A549 (cell line): ENCODE data around the gene HLA-E. TPM values are rescaled to one million over a fixed set of nuclear protein-coding genes. Genes with fewer than 3 reads are reported as not detected.

Experiments used
- ATAC-seq, 2 experiments: fragments of 200-7000 bp in 1 of 2; fragments of >200 bp in 1 of 2; cut with Nextera tagmentation in 1 of 2; cut with Tn5 transposase in 1 of 2; 3 replicates each; pipeline versions ENCODE4 v1.8.0 to v1.9.1; 2018 to 2020; ENCODE audit warnings: mild to moderate bottlenecking in 1 of 2, moderate library complexity in 1 of 2
- CTCF ChIA-PET: fragments of 300-600 bp; sonication (Branson Sonifier 250); formaldehyde crosslinking; extraction: SDS; loops from one replicate; lab custom pipeline; 2021; ENCODE audit warnings: antibody characterized with exemption, inconsistent platforms; lab: Yijun Ruan, JAX
- POLR2A ChIA-PET: fragments of 350-600 bp; formaldehyde crosslinking; extraction: SDS; loops from one replicate; lab custom pipeline; 2021; ENCODE audit warnings: antibody characterized with exemption, inconsistent platforms; lab: Yijun Ruan, JAX
- DNase-seq, 2 experiments: peaks; one replicate each; pipeline versions ENCODE4 v3.0.0 to v3.0.0-alpha.2; 2011 to 2016; ENCODE audit warnings: low read depth in 1 of 2, low spot score in 1 of 2
- FAIRE-seq: peaks from 2 replicates; lab custom pipeline; 2011; peaks lifted over from hg19 to GRCh38; lab: Jason Lieb, UNC
- H3K27ac ChIP-seq, 2 experiments: fragments of >200 bp; sonication (Bioruptor Twin); formaldehyde crosslinking; 3 replicates each; pipeline ENCODE4 v1.5.1; 2016 to 2017
- H3K4me1 ChIP-seq: fragments of >200 bp; sonication (Bioruptor Twin); formaldehyde crosslinking; 3 replicates; pipeline ENCODE4 v1.6.1; 2016
- H3K4me2 ChIP-seq: fragments of >200 bp; sonication (Bioruptor Twin); formaldehyde crosslinking; 3 replicates; pipeline ENCODE4 v1.6.1; 2016
- H3K4me3 ChIP-seq: fragments of >200 bp; sonication (Bioruptor Twin); formaldehyde crosslinking; 3 replicates; pipeline ENCODE4 v1.5.1; 2016
- H3K9me3 ChIP-seq: fragments of >200 bp; sonication (Bioruptor Twin); formaldehyde crosslinking; 3 replicates; pipeline ENCODE4 v1.6.1; 2016
- BHLHE40 ChIP-seq: IDR thresholded peaks from 2 replicates; pipeline ENCODE4 v1.6.1; 2012; ENCODE audit warnings: low read depth, low read length, inconsistent platforms
- CHD2 ChIP-seq: fragments of 150-350 bp; IDR thresholded peaks from 2 replicates; pipeline ENCODE4 v1.6.1; 2014; ENCODE audit warnings: low read length; ENCODE audit not compliant: partially characterized antibody
- ESRRA ChIP-seq: fragments of 150-350 bp; IDR thresholded peaks from 2 replicates; pipeline ENCODE4 v1.6.1; 2014; ENCODE audit warnings: mild to moderate bottlenecking, low read length, borderline replicate concordance
- FOSL2 ChIP-seq, 2 experiments: fragments of 450-650 bp in 1 of 2; fragments of >200 bp in 1 of 2; sonication (Bioruptor Twin) in 1 of 2; formaldehyde crosslinking; IDR thresholded peaks; 2 replicates each; pipeline versions ENCODE4 v1.5.0 to v1.6.1; 2016 to 2020; ENCODE audit warnings: mild to moderate bottlenecking in 1 of 2, moderate library complexity in 1 of 2
- FOXS1 ChIP-seq: fragments of 250-450 bp; sonication (Bioruptor Pico); IDR thresholded peaks from 2 replicates; pipeline ENCODE4 v1.5.0; 2020; ENCODE audit warnings: mild to moderate bottlenecking, moderate library complexity
- HOXA7 ChIP-seq: fragments of 250-450 bp; sonication (Bioruptor Pico); IDR thresholded peaks from 2 replicates; pipeline ENCODE4 v1.5.0; 2020; ENCODE audit warnings: mild to moderate bottlenecking, moderate library complexity
- HOXB13 ChIP-seq: fragments of 250-450 bp; sonication (Bioruptor Pico); IDR thresholded peaks from 2 replicates; pipeline ENCODE4 v1.5.0; 2020; ENCODE audit warnings: low read depth, mild to moderate bottlenecking, moderate library complexity
- JUNB ChIP-seq: fragments of >200 bp; sonication (Bioruptor Twin); formaldehyde crosslinking; IDR thresholded peaks from 2 replicates; pipeline ENCODE4 v1.6.1; 2016
- PHF8 ChIP-seq: fragments of 200-600 bp; sonication (generic); IDR thresholded peaks from 2 replicates; pipeline ENCODE4 v1.6.1; 2016; ENCODE audit warnings: low read depth, mild to moderate bottlenecking, antibody characterized with exemption, moderate library complexity, borderline replicate concordance
- POLR2AphosphoS2 ChIP-seq: conservative IDR thresholded peaks from 2 replicates; pipeline ENCODE4 v1.6.1; 2012; ENCODE audit warnings: low read length, improper control_type of control experiment, inconsistent platforms
- RARB ChIP-seq: fragments of 250-450 bp; sonication (Bioruptor Pico); IDR thresholded peaks from 2 replicates; pipeline ENCODE4 v1.8.0; 2021; ENCODE audit warnings: mild to moderate bottlenecking, moderate library complexity
- RCOR1 ChIP-seq: fragments of 150-350 bp; IDR thresholded peaks from 2 replicates; pipeline ENCODE4 v1.6.1; 2014; ENCODE audit warnings: antibody characterized with exemption, low read length, low read depth
- RNF2 ChIP-seq: fragments of 200-600 bp; sonication (generic); IDR thresholded peaks from 2 replicates; pipeline ENCODE4 v1.6.1; 2016; ENCODE audit warnings: low read depth, mild to moderate bottlenecking, antibody characterized with exemption, moderate library complexity, borderline replicate concordance
- TP53 ChIP-seq: fragments of 250-450 bp; sonication (Bioruptor Pico); IDR thresholded peaks from 2 replicates; pipeline ENCODE4 v1.5.0; 2021; ENCODE audit warnings: mild to moderate bottlenecking, moderate library complexity
- ZC3H11A ChIP-seq: fragments of 450-650 bp; IDR thresholded peaks from 2 replicates; pipeline ENCODE4 v1.6.1; 2014; ENCODE audit warnings: antibody characterized with exemption, mild to moderate bottlenecking
- ZNF302 ChIP-seq: fragments of 250-450 bp; sonication (Bioruptor Pico); IDR thresholded peaks from 2 replicates; pipeline ENCODE4 v1.9.0; 2021; ENCODE audit warnings: inconsistent platforms, mild to moderate bottlenecking, moderate library complexity
- WGBS: methylation state at CpG from one replicate; pipeline ENCODE4 v1.1.6; 2017; ENCODE audit errors: missing lambda C conversion rate; 5-methylcytosine and 5-hydroxymethylcytosine counted together
- polyA plus RNA-seq, 4 experiments: library from polyadenylated mRNA; depleted of rRNA in 3 of 4; stranded (reverse); fragments of >200 nt; fragmentation: RNase III in 1 of 4; extraction: RNeasy Plus Mini Kit Qiagen cat#74134 plus additional on column Dnase treatment in 1 of 4; gene quantifications; 2 replicates in 3 of 4; 3 replicates in 1 of 4; pipeline ENCODE4 v1.2.3, GENCODE V29; 2011 to 2017
- TF ChIP-seq, protein P1 (sequence below): fragments of 250-450 bp; sonication (Bioruptor Pico); IDR thresholded peaks from 2 replicates; pipeline ENCODE4 v1.5.0; 2021; ENCODE audit warnings: mild to moderate bottlenecking, moderate library complexity, borderline replicate concordance
- TF ChIP-seq, protein P2 (sequence below): fragments of 250-450 bp; sonication (Bioruptor Pico); IDR thresholded peaks from 2 replicates; pipeline ENCODE4 v1.5.0; 2020; ENCODE audit warnings: low read depth, mild to moderate bottlenecking, moderate library complexity
- TF ChIP-seq, protein P3 (sequence below): fragments of >200 bp; sonication (Bioruptor Twin); formaldehyde crosslinking; IDR thresholded peaks from 3 replicates; pipeline ENCODE4 v1.6.1; 2016
- TF ChIP-seq, protein P4 (sequence below): fragments of >200 bp; sonication (Bioruptor Twin); formaldehyde crosslinking; IDR thresholded peaks from 3 replicates; pipeline ENCODE4 v1.5.1; 2016

The HLA-E gene
- polyA plus RNA-seq, 2 of the 4 experiments (the other 2 are of a cell fraction): 38.3 to 40.3 TPM

DNA sequence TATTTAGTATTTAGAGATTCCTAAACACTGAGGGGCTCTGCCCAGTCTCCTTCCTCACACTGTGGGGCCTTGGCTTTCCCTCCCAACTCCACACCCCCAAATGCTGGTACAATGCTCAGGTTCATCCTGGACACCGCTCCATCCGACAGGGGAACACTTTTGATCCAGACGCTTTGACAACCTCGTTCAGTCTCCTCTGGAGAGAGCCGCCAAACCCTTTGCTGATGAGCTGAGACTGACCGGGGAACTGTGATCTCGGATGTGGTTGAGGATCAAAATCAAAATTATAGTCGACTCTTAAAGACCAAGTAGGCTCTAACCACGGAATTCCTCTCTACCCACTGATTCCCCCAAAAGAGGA lies 38.8 kb upstream of the HLA-E start (continued):
- TF ChIP-seq, protein P1, sequence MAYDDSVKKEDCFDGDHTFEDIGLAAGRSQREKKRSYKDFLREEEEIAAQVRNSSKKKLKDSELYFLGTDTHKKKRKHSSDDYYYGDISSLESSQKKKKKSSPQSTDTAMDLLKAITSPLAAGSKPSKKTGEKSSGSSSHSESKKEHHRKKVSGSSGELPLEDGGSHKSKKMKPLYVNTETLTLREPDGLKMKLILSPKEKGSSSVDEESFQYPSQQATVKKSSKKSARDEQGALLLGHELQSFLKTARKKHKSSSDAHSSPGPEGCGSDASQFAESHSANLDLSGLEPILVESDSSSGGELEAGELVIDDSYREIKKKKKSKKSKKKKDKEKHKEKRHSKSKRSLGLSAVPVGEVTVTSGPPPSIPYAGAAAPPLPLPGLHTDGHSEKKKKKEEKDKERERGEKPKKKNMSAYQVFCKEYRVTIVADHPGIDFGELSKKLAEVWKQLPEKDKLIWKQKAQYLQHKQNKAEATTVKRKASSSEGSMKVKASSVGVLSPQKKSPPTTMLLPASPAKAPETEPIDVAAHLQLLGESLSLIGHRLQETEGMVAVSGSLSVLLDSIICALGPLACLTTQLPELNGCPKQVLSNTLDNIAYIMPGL (CRISPR knock-in tag): no peak
- TF ChIP-seq ZNF302 (no peak), PHF8 (no peak), RCOR1 (no peak)

GRCh38 chr6:30450909-30451841 lies 38.1 kb upstream of the HLA-E start:
- Histone ChIP-seq H3K27ac (no peak overlapping the region), H3K9me3 (no peaks in the 10 kb centered on the region), H3K4me2 (no peak overlapping the region), H3K4me1 (no peaks in the 10 kb centered on the region), H3K4me3 (no peak overlapping the region)
- ChIA-PET POLR2A (no interaction called here), CTCF (interaction anchor here (0.9 to 1.5 kb wide), 6 partner anchors 14 to 212 kb away, joined by 3 to 5 read pairs (median 3); no protein-coding TSS in a partner anchor)
- DNase-seq (no peak), ATAC-seq (no peak), FAIRE-seq (no peak)
- TF ChIP-seq RCOR1 (no peak), ZC3H11A (no peak), HOXB13 (CRISPR knock-in tag) (no peak), RNF2 (no peak), HOXA7 (no peak)
- TF ChIP-seq, protein P2, sequence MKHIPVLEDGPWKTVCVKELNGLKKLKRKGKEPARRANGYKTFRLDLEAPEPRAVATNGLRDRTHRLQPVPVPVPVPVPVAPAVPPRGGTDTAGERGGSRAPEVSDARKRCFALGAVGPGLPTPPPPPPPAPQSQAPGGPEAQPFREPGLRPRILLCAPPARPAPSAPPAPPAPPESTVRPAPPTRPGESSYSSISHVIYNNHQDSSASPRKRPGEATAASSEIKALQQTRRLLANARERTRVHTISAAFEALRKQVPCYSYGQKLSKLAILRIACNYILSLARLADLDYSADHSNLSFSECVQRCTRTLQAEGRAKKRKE (CRISPR knock-in tag): no peak
- WGBS: 41% methylated on average over 13 of the region's 55 CpGs

DNA sequence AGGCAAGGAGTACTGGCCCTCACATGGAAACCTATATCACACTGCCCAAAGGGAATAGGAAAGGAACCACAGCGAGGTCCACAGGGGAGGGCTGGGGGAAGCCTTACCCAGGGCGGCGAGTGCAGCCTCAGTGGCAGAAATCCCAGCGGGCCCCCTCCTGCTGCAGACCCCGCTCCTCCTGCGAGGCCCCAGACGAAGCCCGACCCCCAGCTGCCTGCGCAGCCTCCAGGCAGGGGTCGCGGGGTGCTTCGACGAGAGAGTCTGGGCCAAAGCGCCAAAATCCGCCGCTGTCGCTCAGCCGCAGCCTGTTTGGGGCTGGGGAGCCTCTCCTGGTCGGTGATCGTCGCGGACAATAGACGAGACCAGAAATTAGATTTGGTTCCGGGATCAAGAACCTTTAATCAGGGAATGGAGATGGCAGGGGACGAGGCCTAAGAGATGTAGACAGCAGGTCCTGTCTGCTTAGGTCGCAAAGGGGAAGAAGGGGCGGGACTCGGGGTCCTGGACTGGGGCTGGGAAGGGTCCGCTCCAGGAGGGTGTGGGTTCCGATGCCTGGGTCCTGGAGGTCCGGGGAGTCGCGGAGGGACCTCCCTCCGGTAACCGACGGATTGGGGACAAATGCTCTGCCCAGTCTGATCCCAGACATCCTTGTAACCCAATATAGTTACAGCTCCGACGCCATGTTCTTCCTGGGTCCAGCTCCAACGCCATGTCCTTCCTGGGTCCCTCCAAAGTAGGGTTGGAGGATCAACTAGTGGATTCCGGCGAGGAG lies 36.4 kb upstream of the HLA-E start:
- 77% methylated on average over 37 of the region's 41 CpGs for WGBS
- POLR2A ChIA-PET: interaction anchor here (1.6 kb wide), 1 partner anchor 13 kb away, joined by 5 read pairs; no protein-coding TSS in a partner anchor
- no peak for TF ChIP-seq RCOR1
- no peak for TF ChIP-seq PHF8
- TF ChIP-seq, protein P1 (CRISPR knock-in tag): no peak
- TF ChIP-seq, protein P3, sequence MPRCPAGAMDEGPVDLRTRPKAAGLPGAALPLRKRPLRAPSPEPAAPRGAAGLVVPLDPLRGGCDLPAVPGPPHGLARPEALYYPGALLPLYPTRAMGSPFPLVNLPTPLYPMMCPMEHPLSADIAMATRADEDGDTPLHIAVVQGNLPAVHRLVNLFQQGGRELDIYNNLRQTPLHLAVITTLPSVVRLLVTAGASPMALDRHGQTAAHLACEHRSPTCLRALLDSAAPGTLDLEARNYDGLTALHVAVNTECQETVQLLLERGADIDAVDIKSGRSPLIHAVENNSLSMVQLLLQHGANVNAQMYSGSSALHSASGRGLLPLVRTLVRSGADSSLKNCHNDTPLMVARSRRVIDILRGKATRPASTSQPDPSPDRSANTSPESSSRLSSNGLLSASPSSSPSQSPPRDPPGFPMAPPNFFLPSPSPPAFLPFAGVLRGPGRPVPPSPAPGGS: no peak
- TF ChIP-seq HOXB13 (CRISPR knock-in tag): no peak
- no peak for TF ChIP-seq ESRRA
- TF ChIP-seq CHD2: no peak
- no peak for TF ChIP-seq TP53 (CRISPR knock-in tag)
- no peak for TF ChIP-seq BHLHE40
- TF ChIP-seq FOSL2 (IDR thresholded peaks at IDR 0.05): no peak
- no peak for TF ChIP-seq FOSL2 (CRISPR knock-in tag; IDR thresholded peaks at IDR 0.05)
- TF ChIP-seq FOXS1 (CRISPR knock-in tag): no peak
- TF ChIP-seq, protein P4, sequence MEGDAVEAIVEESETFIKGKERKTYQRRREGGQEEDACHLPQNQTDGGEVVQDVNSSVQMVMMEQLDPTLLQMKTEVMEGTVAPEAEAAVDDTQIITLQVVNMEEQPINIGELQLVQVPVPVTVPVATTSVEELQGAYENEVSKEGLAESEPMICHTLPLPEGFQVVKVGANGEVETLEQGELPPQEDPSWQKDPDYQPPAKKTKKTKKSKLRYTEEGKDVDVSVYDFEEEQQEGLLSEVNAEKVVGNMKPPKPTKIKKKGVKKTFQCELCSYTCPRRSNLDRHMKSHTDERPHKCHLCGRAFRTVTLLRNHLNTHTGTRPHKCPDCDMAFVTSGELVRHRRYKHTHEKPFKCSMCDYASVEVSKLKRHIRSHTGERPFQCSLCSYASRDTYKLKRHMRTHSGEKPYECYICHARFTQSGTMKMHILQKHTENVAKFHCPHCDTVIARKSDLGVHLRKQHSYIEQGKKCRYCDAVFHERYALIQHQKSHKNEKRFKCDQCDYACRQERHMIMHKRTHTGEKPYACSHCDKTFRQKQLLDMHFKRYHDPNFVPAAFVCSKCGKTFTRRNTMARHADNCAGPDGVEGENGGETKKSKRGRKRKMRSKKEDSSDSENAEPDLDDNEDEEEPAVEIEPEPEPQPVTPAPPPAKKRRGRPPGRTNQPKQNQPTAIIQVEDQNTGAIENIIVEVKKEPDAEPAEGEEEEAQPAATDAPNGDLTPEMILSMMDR: no peak
- TF ChIP-seq RARB (CRISPR knock-in tag): no peak
- no peak for TF ChIP-seq JUNB
- no peak for TF ChIP-seq POLR2AphosphoS2

More for the DNA sequence above, 36.4 kb upstream of the HLA-E start:
- no peak for DNase-seq
- Histone ChIP-seq H3K4me2 (no peak overlapping the region), H3K4me1 (no peaks in the 10 kb centered on the region), H3K27ac (no peak overlapping the region), H3K4me3 (no peak overlapping the region), H3K9me3 (no peaks in the 10 kb centered on the region)
- CTCF ChIA-PET: interaction anchor here (0.6 to 2.3 kb wide), 35 partner anchors 9 to 979 kb away, joined by 3 to 16 read pairs (median 4); no protein-coding TSS in a partner anchor
- FAIRE-seq: no peak
- ATAC-seq: no peak
